ENCODE measurements around the gene CLEC11A.
"Not testable (repeated sequence)": the region's sequence is repeated elsewhere in the genome, so short reads cannot be mapped to it uniquely, and the experiment has no call there.

CLEC11A gene

DNA sequence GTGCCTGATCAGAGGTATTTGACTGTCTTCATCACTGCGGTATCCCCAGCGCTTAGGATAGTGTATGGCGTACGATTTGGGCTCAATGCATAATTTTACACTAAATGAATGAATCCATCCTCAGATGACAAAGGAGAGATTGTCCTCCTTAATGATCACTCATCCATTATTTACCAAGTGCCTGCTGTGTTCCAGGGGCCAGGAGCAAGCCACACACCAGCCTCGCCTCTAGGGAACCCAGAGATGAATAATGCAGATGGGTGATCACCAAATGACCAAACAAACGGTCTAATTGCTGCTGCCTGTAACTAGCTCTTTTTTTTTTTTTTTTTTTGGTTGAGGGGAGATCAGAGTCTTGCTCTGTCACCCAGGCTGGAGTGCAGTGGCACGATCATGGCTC lies 41.2 kb downstream of the CLEC11A start:
- TF ChIP-seq CTCF (IDR thresholded peaks at IDR 0.05; ENCODE audit: borderline replicate concordance, insufficient read depth, low read depth, low read length): no peak
- no peak overlapping the region for H3K4me3 ChIP-seq (ENCODE audit: low read depth, low read length)

- H3K4me3 ChIP-seq (ENCODE audit: low read depth, low read length): not testable (repeated sequence)
Measured at GRCh38 chr19:50766746-50767145, 43.6 kb downstream of the CLEC11A start.

GRCh38 chr19:50767263-50767662 lies 44.1 kb downstream of the CLEC11A start:
- H3K4me3 ChIP-seq (ENCODE audit: low read depth, low read length): not testable (repeated sequence)

GRCh38 chr19:50768277-50768676 lies 45.1 kb downstream of the CLEC11A start:
- H3K4me3 ChIP-seq (ENCODE audit: low read depth, low read length): no peak overlapping the region
- no peak for TF ChIP-seq CTCF (IDR thresholded peaks at IDR 0.05; ENCODE audit: borderline replicate concordance, insufficient read depth, low read depth, low read length)

GRCh38 chr19:50770164-50770563 lies 47.0 kb downstream of the CLEC11A start, which contains the start of gene GPR32:
Gene GPR32, plus strand, starts transcription at chr19:50770464. Its CDS starts 137 bp downstream, at chr19:50770601.
- not testable (repeated sequence) for H3K4me3 ChIP-seq (ENCODE audit: low read depth, low read length)

DNA sequence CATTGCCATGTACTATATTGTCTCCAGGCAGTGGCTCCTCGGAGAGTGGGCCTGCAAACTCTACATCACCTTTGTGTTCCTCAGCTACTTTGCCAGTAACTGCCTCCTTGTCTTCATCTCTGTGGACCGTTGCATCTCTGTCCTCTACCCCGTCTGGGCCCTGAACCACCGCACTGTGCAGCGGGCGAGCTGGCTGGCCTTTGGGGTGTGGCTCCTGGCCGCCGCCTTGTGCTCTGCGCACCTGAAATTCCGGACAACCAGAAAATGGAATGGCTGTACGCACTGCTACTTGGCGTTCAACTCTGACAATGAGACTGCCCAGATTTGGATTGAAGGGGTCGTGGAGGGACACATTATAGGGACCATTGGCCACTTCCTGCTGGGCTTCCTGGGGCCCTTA lies 47.7 kb downstream of the CLEC11A start:
- H3K4me3 ChIP-seq (ENCODE audit: low read depth, low read length): no peak overlapping the region
- no peak for TF ChIP-seq CTCF (IDR thresholded peaks at IDR 0.05; ENCODE audit: borderline replicate concordance, insufficient read depth, low read depth, low read length)

DNA sequence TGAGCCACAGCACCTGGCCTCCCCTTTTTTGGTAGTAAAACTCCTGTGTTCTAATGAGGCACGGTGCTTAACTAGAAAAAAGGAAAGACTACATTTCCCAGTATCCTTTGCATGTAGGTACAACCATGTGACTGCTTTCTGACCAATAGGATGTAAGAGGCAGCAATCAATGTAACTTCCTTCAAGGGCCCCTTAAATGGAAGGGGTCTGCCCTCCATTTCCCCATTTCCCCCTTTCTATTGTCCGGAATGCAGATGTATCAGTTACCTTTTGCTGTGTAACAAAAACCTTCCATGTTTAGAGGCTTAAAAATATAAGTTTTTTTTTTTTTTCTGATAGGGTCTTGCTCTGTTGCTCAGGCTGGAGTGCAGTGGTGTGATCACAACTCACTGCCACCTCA lies 49.3 kb downstream of the CLEC11A start:
- no peak for TF ChIP-seq CTCF (IDR thresholded peaks at IDR 0.05; ENCODE audit: borderline replicate concordance, insufficient read depth, low read depth, low read length)
- no peak overlapping the region for H3K4me3 ChIP-seq (ENCODE audit: low read depth, low read length)

GRCh38 chr19:50772912-50773311 lies 49.7 kb downstream of the CLEC11A start:
- not testable (repeated sequence) for H3K4me3 ChIP-seq (ENCODE audit: low read depth, low read length)

GRCh38 chr19:50773454-50773853 lies 50.3 kb downstream of the CLEC11A start:
- H3K4me3 ChIP-seq (ENCODE audit: low read depth, low read length): not testable (repeated sequence)
